OCI-LY1 (cell line): ENCODE measurements around the gene SH3GL2.

Experiments
- H2AFZ ChIP-seq: fragments of 200-600 bp; sonication (generic), shearing (Covaris generic); 2 replicates; pipeline ENCODE4 v1.6.0; 2014; ENCODE audit warnings: antibody characterized with exemption, mild to moderate bottlenecking, low read length
- H3F3A ChIP-seq: fragments of 200-600 bp; sonication (generic), shearing (Covaris generic); 2 replicates; pipeline ENCODE4 v1.6.0; 2014; ENCODE audit warnings: mild to moderate bottlenecking, antibody characterized with exemption, low read length, moderate library complexity; ENCODE audit not compliant: insufficient read depth
- H3K27ac ChIP-seq: fragments of 200-600 bp; sonication (generic); 2 replicates; pipeline ENCODE4 v1.5.1; 2014; ENCODE audit warnings: low read length, mixed run types, mild to moderate bottlenecking, low read depth; ENCODE audit not compliant: poor library complexity, severe bottlenecking
- H3K27me3 ChIP-seq: fragments of 200-600 bp; sonication (generic); 2 replicates; pipeline ENCODE4 v1.6.0; 2014; ENCODE audit warnings: antibody characterized with exemption, mild to moderate bottlenecking, low read length, moderate library complexity; ENCODE audit not compliant: insufficient read depth
- H3K36me3 ChIP-seq: fragments of 200-600 bp; sonication (generic); 2 replicates; pipeline ENCODE4 v1.6.1; 2014; ENCODE audit warnings: mild to moderate bottlenecking, antibody characterized with exemption, low read length, moderate library complexity, mixed read lengths; ENCODE audit not compliant: insufficient read depth
- H3K4me1 ChIP-seq: fragments of 200-600 bp; sonication (generic); 2 replicates; pipeline ENCODE4 v1.5.1; 2014; ENCODE audit warnings: mild to moderate bottlenecking, low read length, moderate library complexity; ENCODE audit not compliant: insufficient read depth, severe bottlenecking
- H3K4me2 ChIP-seq: fragments of 200-600 bp; sonication (generic), shearing (Covaris generic); 2 replicates; pipeline ENCODE4 v1.6.1; 2014; ENCODE audit warnings: low read length
- H3K4me3 ChIP-seq: fragments of 200-600 bp; sonication (generic); 2 replicates; pipeline ENCODE4 v1.5.1; 2014; ENCODE audit warnings: low read length, low read depth, mild to moderate bottlenecking, mixed read lengths; ENCODE audit not compliant: poor library complexity, severe bottlenecking
- H3K79me2 ChIP-seq: fragments of 200-600 bp; shearing (Covaris generic); 2 replicates; pipeline ENCODE4 v1.6.1; 2016; ENCODE audit warnings: mixed run types, low read length, mixed read lengths; ENCODE audit not compliant: insufficient read depth
- H3K9ac ChIP-seq: fragments of 200-600 bp; sonication (generic), shearing (Covaris generic); 2 replicates; pipeline ENCODE4 v1.6.1; 2014; ENCODE audit warnings: mild to moderate bottlenecking, low read length, mixed read lengths
- H3K9me2 ChIP-seq: fragments of 200-600 bp; sonication (generic), shearing (Covaris generic); 2 replicates; pipeline ENCODE4 v1.6.1; 2014; ENCODE audit warnings: low read depth, mild to moderate bottlenecking, low read length, mixed read lengths
- H3K9me3 ChIP-seq: fragments of 200-600 bp; shearing (Covaris generic); 2 replicates; pipeline ENCODE4 v1.6.1; 2014; ENCODE audit warnings: low read length, mixed read lengths
- H4K20me1 ChIP-seq: fragments of 200-600 bp; sonication (generic), shearing (Covaris generic); 2 replicates; pipeline ENCODE4 v1.6.0; 2016; ENCODE audit warnings: mild to moderate bottlenecking, low read length; ENCODE audit not compliant: insufficient read depth
- CTCF ChIP-seq: fragments of 200-600 bp; sonication (generic), shearing (Covaris generic); IDR thresholded peaks from 2 replicates; pipeline ENCODE4 v1.5.1; 2017; ENCODE audit warnings: mild to moderate bottlenecking, antibody characterized with exemption, low read length, moderate library complexity, mixed read lengths
- EZH2 ChIP-seq: fragments of 200-600 bp; sonication (generic), shearing (Covaris generic); IDR thresholded peaks from 2 replicates; pipeline ENCODE4 v1.8.0; 2017; ENCODE audit warnings: borderline replicate concordance, mixed run types, mild to moderate bottlenecking, antibody characterized with exemption, low read length, moderate library complexity, mixed read lengths

The SH3GL2 gene

GRCh38 chr9:17731308-17731707 lies 152.4 kb downstream of the SH3GL2 start:
- H3K4me3 ChIP-seq, result no peak overlapping the region

GRCh38 chr9:17734674-17735073 lies 155.8 kb downstream of the SH3GL2 start:
- H3K36me3 ChIP-seq, result no peaks in the 10 kb centered on the region
- H3K9ac ChIP-seq, result no peak overlapping the region
- H3K27ac ChIP-seq, result no peak overlapping the region
- no peaks in the 10 kb centered on the region for H3K9me2 ChIP-seq
- H3K79me2 ChIP-seq, result no peaks in the 10 kb centered on the region
- no peak overlapping the region for H2AFZ ChIP-seq
- H3F3A ChIP-seq, result no peaks in the 10 kb centered on the region
- H3K4me2 ChIP-seq, result no peak overlapping the region
- H3K4me1 ChIP-seq, result no peaks in the 10 kb centered on the region
- no peak overlapping the region for H3K4me3 ChIP-seq
- no peak for TF ChIP-seq EZH2
- TF ChIP-seq CTCF, result no peak
- no peaks in the 10 kb centered on the region for H3K9me3 ChIP-seq
- no peaks in the 10 kb centered on the region for H3K27me3 ChIP-seq
- H4K20me1 ChIP-seq, result no peaks in the 10 kb centered on the region

More at GRCh38 chr9:17731308-17731707, 152.4 kb downstream of the SH3GL2 start:
- Histone ChIP-seq H3K27me3 (no peaks in the 10 kb centered on the region), H3K9ac (no peak overlapping the region), H3K27ac (no peak overlapping the region), H3K4me1 (no peaks in the 10 kb centered on the region), H3F3A (no peaks in the 10 kb centered on the region), H4K20me1 (no peaks in the 10 kb centered on the region), H3K4me2 (no peak overlapping the region), H3K9me2 (no peaks in the 10 kb centered on the region), H3K36me3 (no peaks in the 10 kb centered on the region), H3K9me3 (no peaks in the 10 kb centered on the region), H2AFZ (no peak overlapping the region), H3K79me2 (no peaks in the 10 kb centered on the region)
- TF ChIP-seq EZH2, result no peak
- no peak for TF ChIP-seq CTCF

- Histone ChIP-seq H3K79me2 (no peaks in the 10 kb centered on the region), H2AFZ (no peak overlapping the region), H3K4me2 (no peak overlapping the region), H3K36me3 (no peaks in the 10 kb centered on the region), H3K27ac (no peak overlapping the region), H3K4me3 (no peak overlapping the region), H3K9me2 (no peaks in the 10 kb centered on the region), H3K27me3 (no peaks in the 10 kb centered on the region), H3F3A (no peaks in the 10 kb centered on the region), H4K20me1 (no peaks in the 10 kb centered on the region), H3K9ac (no peak overlapping the region), H3K4me1 (no peaks in the 10 kb centered on the region), H3K9me3 (no peaks in the 10 kb centered on the region)
- TF ChIP-seq CTCF (no peak), EZH2 (no peak)
Measured at GRCh38 chr9:17735859-17736258, 157.0 kb downstream of the SH3GL2 start.
